ENCODE results near the gene WDR37.

Gene WDR37

DNA sequence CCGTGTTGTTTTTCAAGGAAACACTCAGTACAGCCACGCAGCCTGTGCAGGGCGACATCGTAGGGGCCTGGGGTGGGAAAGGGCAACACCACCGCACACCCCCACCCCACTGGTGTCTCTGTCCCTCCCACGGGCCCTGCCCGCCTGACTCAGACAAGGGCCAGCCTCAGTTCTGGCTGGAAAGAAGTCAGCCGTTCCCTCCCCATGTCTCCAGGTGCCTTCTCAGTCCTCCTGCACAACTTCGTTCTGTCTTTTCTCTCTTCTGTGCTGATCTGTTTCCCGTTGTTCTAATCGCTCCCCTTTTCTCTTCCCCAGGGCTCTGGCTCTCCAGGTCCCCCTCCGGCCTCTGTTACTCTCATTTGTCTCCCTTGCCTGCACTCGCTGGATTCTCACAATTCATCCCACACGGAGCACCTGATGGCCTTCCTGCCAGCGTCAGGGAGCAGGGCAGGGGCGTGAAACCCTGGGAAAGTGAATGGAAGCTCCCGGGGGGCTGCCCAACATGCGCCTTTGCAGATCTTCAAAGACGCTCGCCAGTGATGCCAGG, 97.7 kb downstream of the WDR37 start:
- Histone ChIP-seq H3K4me1 (ENCODE audit: low read depth, poor library complexity, severe bottlenecking) (no peaks in the 10 kb centered on the region), H3K4me2 (no peak overlapping the region), H3K9ac (no peak overlapping the region), H2AFZ (ENCODE audit: low read depth) (no peak overlapping the region), H3K27ac (no peak overlapping the region), H4K20me1 (ENCODE audit: insufficient read depth) (no peaks in the 10 kb centered on the region), H3K4me3 (IDR thresholded peaks at IDR 0.05; ENCODE audit: insufficient read depth, low read depth, low read length) (no peak overlapping the region), H3K79me2 (ENCODE audit: insufficient read depth, low read depth) (no peaks in the 10 kb centered on the region), H3K27me3 (ENCODE audit: insufficient read depth, low read depth) (no peaks in the 10 kb centered on the region), H3K36me3 (ENCODE audit: insufficient read depth) (no peaks in the 10 kb centered on the region)
- TF ChIP-seq, protein P1, sequence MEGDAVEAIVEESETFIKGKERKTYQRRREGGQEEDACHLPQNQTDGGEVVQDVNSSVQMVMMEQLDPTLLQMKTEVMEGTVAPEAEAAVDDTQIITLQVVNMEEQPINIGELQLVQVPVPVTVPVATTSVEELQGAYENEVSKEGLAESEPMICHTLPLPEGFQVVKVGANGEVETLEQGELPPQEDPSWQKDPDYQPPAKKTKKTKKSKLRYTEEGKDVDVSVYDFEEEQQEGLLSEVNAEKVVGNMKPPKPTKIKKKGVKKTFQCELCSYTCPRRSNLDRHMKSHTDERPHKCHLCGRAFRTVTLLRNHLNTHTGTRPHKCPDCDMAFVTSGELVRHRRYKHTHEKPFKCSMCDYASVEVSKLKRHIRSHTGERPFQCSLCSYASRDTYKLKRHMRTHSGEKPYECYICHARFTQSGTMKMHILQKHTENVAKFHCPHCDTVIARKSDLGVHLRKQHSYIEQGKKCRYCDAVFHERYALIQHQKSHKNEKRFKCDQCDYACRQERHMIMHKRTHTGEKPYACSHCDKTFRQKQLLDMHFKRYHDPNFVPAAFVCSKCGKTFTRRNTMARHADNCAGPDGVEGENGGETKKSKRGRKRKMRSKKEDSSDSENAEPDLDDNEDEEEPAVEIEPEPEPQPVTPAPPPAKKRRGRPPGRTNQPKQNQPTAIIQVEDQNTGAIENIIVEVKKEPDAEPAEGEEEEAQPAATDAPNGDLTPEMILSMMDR (conservative IDR thresholded peaks at IDR 0.05; ENCODE audit: low read depth, low read length): no peak

DNA sequence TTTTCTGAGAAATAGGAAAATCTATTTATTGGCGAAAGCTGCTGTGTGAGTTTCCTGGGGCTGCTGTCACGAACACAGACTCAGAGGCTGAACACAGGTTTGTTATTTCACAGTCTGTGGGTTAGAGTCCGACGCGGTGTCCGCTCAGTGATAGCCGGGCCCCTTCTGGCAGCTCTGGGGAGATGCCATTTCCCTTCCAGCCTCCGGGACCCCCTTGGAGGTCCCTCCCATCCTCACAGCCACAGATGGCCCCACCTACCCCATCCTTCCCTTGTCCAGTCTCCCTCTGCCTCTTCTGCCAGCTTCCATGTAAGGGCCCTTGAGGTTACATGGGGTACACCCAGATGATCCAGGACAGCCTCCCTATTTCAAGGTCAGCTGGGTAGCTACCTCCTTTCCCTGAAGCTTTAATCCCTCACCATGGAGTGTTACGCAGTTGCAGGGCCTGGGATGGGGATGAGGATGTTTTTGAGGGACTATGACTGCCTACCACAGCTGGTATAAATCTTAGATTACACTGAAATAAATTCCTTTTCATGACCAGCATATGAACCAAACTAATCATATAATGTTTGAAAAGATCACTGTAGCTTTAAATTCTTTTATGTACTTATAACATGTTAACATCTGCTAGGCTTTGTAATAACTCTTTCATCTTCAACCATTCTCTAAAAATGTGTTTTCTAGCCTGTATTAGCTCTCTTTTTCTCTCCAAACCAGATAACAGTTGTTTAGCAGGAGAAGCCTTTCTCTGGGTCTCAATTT, 98.5 kb downstream of the WDR37 start:
- Histone ChIP-seq H3K79me2 (ENCODE audit: insufficient read depth, low read depth) (no peaks in the 10 kb centered on the region), H2AFZ (ENCODE audit: low read depth) (no peak overlapping the region), H3K4me2 (no peak overlapping the region), H3K36me3 (ENCODE audit: insufficient read depth) (no peaks in the 10 kb centered on the region), H3K4me3 (IDR thresholded peaks at IDR 0.05; ENCODE audit: insufficient read depth, low read depth, low read length) (no peak overlapping the region), H3K9ac (no peak overlapping the region), H4K20me1 (ENCODE audit: insufficient read depth) (no peaks in the 10 kb centered on the region), H3K4me1 (ENCODE audit: low read depth, poor library complexity, severe bottlenecking) (no peaks in the 10 kb centered on the region), H3K27me3 (ENCODE audit: insufficient read depth, low read depth) (no peaks in the 10 kb centered on the region), H3K27ac (no peak overlapping the region)
- TF ChIP-seq, protein P1 (conservative IDR thresholded peaks at IDR 0.05; ENCODE audit: low read depth, low read length): no peak

DNA sequence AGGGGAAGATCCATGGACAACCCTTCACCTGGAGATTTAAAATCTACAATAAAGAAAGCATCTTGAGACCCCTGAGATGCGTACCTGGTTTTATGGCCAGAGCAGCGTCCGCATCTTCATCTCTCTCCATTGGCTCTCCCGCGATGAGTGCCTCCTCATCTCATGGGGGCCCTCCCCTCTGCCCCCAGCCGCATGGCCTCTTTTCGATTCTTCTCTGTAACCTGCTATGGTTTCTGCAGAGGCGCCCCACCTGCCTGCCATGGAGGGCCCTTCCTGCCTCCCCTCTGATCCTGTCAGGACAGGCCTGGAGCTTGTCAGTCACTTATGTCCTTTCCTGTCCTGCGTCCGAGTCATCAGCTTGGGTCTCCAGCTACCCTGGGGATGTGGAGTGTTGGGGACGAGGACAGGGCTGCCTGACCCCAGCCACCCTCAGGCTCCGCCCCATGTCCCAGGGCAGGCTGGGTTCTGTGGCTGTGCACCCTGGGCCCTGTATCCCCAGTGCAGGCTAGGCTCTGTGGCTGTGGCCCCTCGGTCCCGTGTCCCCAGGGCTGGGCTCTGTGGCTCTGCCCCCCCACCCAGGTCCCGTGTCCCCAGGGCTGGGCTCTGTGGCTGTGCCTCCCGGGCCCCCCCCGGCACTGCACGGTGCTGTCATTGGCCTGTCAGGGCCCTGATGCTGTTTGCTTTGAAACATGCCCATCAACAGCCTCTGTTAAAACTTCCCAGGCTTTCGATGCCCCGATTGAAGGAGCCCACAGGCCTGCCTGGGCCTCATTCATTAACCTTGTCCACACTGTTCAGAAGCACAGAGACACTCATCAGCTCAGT, 99.8 kb downstream of the WDR37 start:
- Histone ChIP-seq H3K9ac (no peak overlapping the region), H2AFZ (ENCODE audit: low read depth) (no peak overlapping the region), H3K27me3 (ENCODE audit: insufficient read depth, low read depth) (no peaks in the 10 kb centered on the region), H3K4me1 (ENCODE audit: low read depth, poor library complexity, severe bottlenecking) (peaks cover 9% of the 10 kb centered on the region), H3K79me2 (ENCODE audit: insufficient read depth, low read depth) (no peaks in the 10 kb centered on the region), H3K36me3 (ENCODE audit: insufficient read depth) (no peaks in the 10 kb centered on the region), H3K4me2 (no peak overlapping the region), H4K20me1 (ENCODE audit: insufficient read depth) (no peaks in the 10 kb centered on the region), H3K4me3 (IDR thresholded peaks at IDR 0.05; ENCODE audit: insufficient read depth, low read depth, low read length) (no peak overlapping the region), H3K27ac (no peak overlapping the region)
- TF ChIP-seq, protein P1 (conservative IDR thresholded peaks at IDR 0.05; ENCODE audit: low read depth, low read length): no peak

DNA sequence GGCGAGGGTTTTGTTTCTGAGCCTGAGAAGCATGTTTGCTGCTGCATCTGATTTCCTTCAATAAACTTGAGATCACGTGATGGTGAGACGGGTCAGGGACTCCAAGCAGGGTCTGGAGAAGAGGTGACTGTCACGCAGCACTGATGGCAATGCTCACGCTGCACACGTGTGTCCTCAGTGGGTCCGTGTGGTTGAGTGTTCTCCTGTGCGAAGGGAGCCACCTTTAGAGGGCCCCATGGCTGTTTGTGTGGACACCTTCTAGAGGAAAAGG, 100.4 kb downstream of the WDR37 start:
- Histone ChIP-seq H3K9ac (no peak overlapping the region), H3K79me2 (ENCODE audit: insufficient read depth, low read depth) (no peaks in the 10 kb centered on the region), H4K20me1 (ENCODE audit: insufficient read depth) (no peaks in the 10 kb centered on the region), H2AFZ (ENCODE audit: low read depth) (no peak overlapping the region), H3K36me3 (ENCODE audit: insufficient read depth) (no peaks in the 10 kb centered on the region), H3K27me3 (ENCODE audit: insufficient read depth, low read depth) (no peaks in the 10 kb centered on the region), H3K4me3 (IDR thresholded peaks at IDR 0.05; ENCODE audit: insufficient read depth, low read depth, low read length) (no peak overlapping the region), H3K4me2 (no peak overlapping the region), H3K4me1 (ENCODE audit: low read depth, poor library complexity, severe bottlenecking) (peaks cover 9% of the 10 kb centered on the region), H3K27ac (no peak overlapping the region)
- TF ChIP-seq, protein P1 (conservative IDR thresholded peaks at IDR 0.05; ENCODE audit: low read depth, low read length): no peak
